Glutamatergic neuron (in vitro differentiated cells): ENCODE measurements around the gene KIAA1671. TPM values are rescaled to one million over a fixed set of nuclear protein-coding genes. Genes with fewer than 3 reads are reported as not detected.

Experiments
- DNase-seq: peaks from one replicate; pipeline ENCODE4 v3.0.0; 2022
- H3K27ac Mint-ChIP-seq: one replicate; pipeline ENCODE4 v1.8.0; 2020; ENCODE audit warnings: mild to moderate bottlenecking, mixed read lengths, inconsistent platforms; ENCODE audit not compliant: unreplicated experiment
- H3K27me3 Mint-ChIP-seq: one replicate; pipeline ENCODE4 v1.8.0; 2020; ENCODE audit warnings: mild to moderate bottlenecking, moderate library complexity, mixed read lengths, inconsistent platforms; ENCODE audit not compliant: unreplicated experiment
- H3K36me3 Mint-ChIP-seq: one replicate; pipeline ENCODE4 v1.8.0; 2020; ENCODE audit warnings: mild to moderate bottlenecking, mixed read lengths, inconsistent platforms; ENCODE audit not compliant: unreplicated experiment
- H3K4me1 Mint-ChIP-seq: one replicate; pipeline ENCODE4 v1.8.0; 2020; ENCODE audit warnings: mild to moderate bottlenecking, low read depth, mixed read lengths, inconsistent platforms; ENCODE audit not compliant: unreplicated experiment
- H3K4me3 Mint-ChIP-seq: one replicate; pipeline ENCODE4 v1.8.0; 2020; ENCODE audit warnings: mild to moderate bottlenecking, mixed read lengths, inconsistent platforms; ENCODE audit not compliant: unreplicated experiment
- H3K9me3 Mint-ChIP-seq: one replicate; pipeline ENCODE4 v1.8.0; 2020; ENCODE audit warnings: mild to moderate bottlenecking, moderate library complexity, mixed read lengths, inconsistent platforms; ENCODE audit not compliant: unreplicated experiment
- total RNA-seq: library from RNA; stranded (reverse); fragmentation: NEBNext Ultra II Directional; extraction: Animal tissue kit (Norgen Biotek cat#: 25700); gene quantifications from one replicate; pipeline ENCODE4 v1.2.1, GENCODE V29; 2021; ENCODE audit not compliant: unreplicated experiment
- TF ChIP-seq, protein P1 (sequence below): fragments of 200-600 bp; sonication (generic); IDR thresholded peaks from one replicate; pipeline ENCODE4 v1.5.0; 2021; ENCODE audit not compliant: partially characterized antibody, unreplicated experiment

The KIAA1671 gene
- total RNA-seq, 1 donor from 2014 or later, result 15.3 TPM

DNA sequence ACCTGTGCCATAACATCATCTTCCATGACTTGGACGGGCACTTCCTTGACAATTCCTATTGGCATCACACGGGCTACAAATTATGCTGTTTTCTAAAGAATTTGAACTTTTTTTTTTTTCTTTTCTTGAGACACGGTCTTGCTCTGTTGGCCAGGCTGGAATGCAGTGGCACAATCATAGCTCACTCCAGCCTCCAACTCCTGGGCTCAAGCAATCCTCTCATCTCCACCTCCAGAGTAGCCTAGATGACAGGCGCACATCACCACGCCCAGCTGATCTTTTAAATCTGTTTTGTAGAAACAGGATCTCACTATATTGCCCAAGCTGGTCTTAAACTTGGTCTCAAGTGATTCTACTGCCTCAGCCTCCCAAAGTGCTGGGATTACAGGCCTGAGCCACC lies 243.8 kb downstream of the KIAA1671 start:
- H3K9me3 Mint-ChIP-seq, result no peaks in the 10 kb centered on the region
- H3K36me3 Mint-ChIP-seq, result no peaks in the 10 kb centered on the region
- H3K4me1 Mint-ChIP-seq, result no peaks in the 10 kb centered on the region
- DNase-seq, result no peak
- TF ChIP-seq, protein P1, sequence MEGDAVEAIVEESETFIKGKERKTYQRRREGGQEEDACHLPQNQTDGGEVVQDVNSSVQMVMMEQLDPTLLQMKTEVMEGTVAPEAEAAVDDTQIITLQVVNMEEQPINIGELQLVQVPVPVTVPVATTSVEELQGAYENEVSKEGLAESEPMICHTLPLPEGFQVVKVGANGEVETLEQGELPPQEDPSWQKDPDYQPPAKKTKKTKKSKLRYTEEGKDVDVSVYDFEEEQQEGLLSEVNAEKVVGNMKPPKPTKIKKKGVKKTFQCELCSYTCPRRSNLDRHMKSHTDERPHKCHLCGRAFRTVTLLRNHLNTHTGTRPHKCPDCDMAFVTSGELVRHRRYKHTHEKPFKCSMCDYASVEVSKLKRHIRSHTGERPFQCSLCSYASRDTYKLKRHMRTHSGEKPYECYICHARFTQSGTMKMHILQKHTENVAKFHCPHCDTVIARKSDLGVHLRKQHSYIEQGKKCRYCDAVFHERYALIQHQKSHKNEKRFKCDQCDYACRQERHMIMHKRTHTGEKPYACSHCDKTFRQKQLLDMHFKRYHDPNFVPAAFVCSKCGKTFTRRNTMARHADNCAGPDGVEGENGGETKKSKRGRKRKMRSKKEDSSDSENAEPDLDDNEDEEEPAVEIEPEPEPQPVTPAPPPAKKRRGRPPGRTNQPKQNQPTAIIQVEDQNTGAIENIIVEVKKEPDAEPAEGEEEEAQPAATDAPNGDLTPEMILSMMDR, result no peak
- no peak overlapping the region for H3K27ac Mint-ChIP-seq
- no peaks in the 10 kb centered on the region for H3K27me3 Mint-ChIP-seq
- no peak overlapping the region for H3K4me3 Mint-ChIP-seq

DNA sequence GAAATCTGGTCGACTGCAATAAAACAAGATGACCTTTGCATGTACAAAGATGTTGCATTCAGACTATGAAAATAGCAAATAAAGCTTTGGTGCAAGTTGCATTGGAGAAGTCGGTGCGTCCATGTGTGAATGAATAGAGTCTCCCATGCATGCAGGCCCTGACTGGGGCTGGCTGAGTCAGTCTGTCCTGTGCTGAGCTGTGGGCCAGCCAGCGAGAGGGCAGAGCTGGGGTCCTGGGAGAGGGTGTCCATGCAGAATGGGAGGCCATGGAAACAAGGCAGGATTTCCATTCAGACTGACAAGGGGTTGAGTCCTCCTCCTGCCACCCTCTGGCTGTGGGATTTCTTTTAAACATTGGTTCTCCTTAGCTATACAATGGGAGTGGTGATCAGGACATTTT lies 244.8 kb downstream of the KIAA1671 start:
- TF ChIP-seq, protein P1, result no peak
- no peak overlapping the region for H3K27ac Mint-ChIP-seq
- no peaks in the 10 kb centered on the region for H3K9me3 Mint-ChIP-seq
- H3K27me3 Mint-ChIP-seq, result no peaks in the 10 kb centered on the region
- DNase-seq, result no peak
- H3K4me3 Mint-ChIP-seq, result no peak overlapping the region
- H3K4me1 Mint-ChIP-seq, result no peaks in the 10 kb centered on the region
- no peaks in the 10 kb centered on the region for H3K36me3 Mint-ChIP-seq

DNA sequence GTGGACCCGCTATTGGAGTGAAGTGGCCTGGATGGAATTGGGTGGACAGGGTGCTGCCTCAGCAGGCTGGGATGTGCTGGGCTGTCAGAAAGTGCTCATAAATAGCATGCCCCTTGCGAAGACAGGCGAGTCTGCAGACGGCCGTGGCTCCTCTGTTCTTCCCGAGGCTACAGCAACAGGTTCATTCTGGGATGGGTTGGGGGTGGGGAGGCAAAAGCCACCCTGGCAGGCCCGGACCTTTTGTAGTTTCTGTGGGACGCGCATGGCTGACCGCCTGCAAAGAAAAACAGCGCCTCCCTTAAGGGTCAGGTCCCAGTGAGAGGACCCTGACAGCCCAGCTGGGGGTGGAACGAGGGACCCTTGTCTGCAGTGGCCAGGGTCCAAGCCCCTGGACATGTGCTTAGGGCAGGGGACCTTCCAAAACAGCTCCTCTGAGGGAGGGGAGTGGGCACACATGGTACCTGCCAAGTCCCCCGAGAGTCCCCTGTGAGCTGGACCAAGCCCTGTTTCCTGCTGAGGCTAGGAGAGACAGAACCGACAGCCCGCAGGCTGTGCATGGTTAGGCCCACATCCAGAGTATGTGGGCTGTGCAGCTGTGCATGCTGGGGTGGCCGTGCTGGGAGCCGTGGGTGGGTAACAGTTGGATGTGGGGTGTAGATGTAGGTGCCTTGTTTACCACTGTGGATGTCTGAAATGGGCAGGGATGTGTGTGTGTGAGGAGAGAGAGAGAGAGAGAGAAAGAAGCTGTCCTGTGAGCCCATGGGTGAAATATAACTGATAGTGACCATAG lies 247.4 kb downstream of the KIAA1671 start, which contains the start of gene CRYBB3:
TSS of gene CRYBB3 (plus strand) at position 128 of the 790 bp plus-strand sequence. CDS start 1,539 bp downstream, outside the sequence.
- DNase-seq, result no peak
- Mint-ChIP-seq H3K4me3 (no peak within 1 kb of the TSS), H3K4me1 (no peaks in the 10 kb centered on the region), H3K9me3 (no peaks in the 10 kb centered on the region), H3K27me3 (no peaks in the 10 kb centered on the region), H3K27ac (no peak within 1 kb of the TSS), H3K36me3 (no peaks in the 10 kb centered on the region)
- TF ChIP-seq, protein P1, result no peak

DNA sequence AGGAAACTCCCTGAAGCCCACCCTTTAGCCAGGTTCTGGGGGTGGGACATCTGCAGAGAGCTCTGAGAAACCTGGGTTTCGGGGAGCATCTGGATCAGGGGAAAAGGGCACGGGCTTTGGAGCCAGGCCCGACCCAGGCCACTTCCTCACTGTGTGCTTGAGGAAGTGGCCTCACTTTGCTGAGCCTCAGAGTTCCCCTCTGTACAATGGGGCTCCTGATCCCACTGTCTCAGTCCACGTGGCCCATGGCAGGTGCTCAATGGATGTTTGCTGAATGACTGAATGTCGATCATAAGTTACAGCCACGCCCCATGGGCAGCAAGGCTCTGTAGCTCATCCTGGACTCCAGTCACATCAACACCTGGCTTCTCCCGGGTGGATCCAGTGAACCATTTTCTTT lies 248.5 kb downstream of the KIAA1671 start:
- Mint-ChIP-seq H3K4me3 (no peak overlapping the region), H3K4me1 (no peaks in the 10 kb centered on the region), H3K27me3 (peaks cover 3% of the 10 kb centered on the region), H3K27ac (no peak overlapping the region), H3K36me3 (no peaks in the 10 kb centered on the region), H3K9me3 (no peaks in the 10 kb centered on the region)
- TF ChIP-seq, protein P1, result no peak
- no peak for DNase-seq

DNA sequence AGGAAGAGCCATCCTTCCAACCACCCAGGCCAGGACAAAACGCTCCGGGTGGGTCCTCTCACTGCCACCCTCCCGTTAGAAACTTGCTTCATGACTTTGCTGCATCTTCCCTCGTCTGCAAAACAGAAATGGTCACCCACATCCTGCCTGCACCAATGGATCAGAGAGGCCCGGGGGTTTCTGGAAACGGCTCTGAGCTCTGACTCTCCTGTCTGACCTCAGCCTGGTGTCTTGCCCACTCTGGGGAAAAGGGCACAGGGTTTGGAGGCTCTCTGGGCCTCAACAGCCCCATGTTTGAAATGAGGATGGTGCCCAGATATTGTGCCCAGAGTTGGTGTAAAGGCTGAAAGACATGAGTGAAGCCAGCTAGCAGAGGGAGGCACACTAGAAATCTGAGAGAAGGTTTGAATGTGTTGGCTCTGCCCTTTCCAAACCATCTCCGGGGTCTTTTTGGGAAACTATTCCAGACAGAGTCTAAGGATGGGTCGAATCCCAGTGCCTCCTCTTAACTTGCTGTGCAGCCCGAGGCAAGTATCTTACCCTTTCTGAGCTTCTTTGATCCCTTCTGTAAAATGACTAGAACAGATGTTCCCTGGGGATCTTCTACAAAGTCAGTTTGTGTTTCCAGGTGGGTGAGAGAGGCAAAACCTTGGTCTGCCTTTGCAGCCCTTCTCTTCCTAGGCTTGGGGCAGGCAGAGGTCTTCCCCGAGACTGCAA lies 249.2 kb downstream of the KIAA1671 start:
- no peak overlapping the region for H3K27ac Mint-ChIP-seq
- no peaks in the 10 kb centered on the region for H3K9me3 Mint-ChIP-seq
- no peaks in the 10 kb centered on the region for H3K4me1 Mint-ChIP-seq
- no peaks in the 10 kb centered on the region for H3K36me3 Mint-ChIP-seq
- no peak overlapping the region for H3K4me3 Mint-ChIP-seq
- H3K27me3 Mint-ChIP-seq, result peaks cover 3% of the 10 kb centered on the region
- TF ChIP-seq, protein P1, result no peak
- no peak for DNase-seq
